B cell (primary cell): ENCODE data around the gene VWA8.

Experiments
- CTCF ChIP-seq: fragments of 200-600 bp; IDR thresholded peaks from one replicate; pipeline ENCODE4 v1.8.0; 2022; ENCODE audit warnings: antibody characterized with exemption, mild to moderate bottlenecking
- EZH2 ChIP-seq: IDR thresholded peaks from 2 replicates; pipeline ENCODE4 v1.6.1; 2012; ENCODE audit warnings: borderline replicate concordance, low read depth, mild to moderate bottlenecking, moderate library complexity, low read length; ENCODE audit not compliant: insufficient read depth, poor library complexity, severe bottlenecking

DNA sequence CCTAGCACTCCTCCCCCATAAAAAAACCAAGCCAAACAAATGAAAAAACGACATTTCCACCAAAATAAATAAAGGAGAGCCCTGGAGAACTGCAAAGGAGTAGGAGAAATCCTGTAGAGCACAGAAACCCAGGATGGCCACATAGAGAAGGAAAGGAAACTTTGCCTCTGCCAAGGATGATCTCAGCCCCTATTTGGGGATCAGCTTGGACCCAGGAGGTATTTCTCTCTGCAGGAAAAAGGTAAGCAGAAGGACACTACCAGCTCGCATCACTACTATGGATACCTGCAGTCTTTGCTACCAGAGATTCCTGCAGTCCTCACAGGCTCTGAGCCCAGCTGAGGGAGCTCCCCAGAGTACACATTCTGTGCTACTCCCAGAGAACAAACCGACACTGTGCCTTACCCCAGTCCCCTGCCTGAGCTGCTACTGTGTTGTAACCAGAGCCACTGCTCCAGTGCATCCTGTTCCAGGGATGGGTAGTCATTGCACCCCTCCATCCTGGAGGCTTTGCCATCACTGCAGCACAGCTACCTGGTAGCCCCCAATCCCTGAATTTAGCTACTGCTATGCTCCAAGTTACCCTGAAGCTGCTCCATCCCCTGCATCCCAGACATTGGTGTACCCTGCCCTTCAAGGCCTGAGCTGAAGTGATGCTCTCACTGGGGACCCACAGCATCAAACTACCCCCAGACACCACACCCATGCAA lies 41.7 kb downstream of the VWA8 start:
- no peak for TF ChIP-seq CTCF
- no peak for TF ChIP-seq EZH2
